GM23338 (cell line): ENCODE data around the gene OR51M1. TPM values are rescaled to one million over a fixed set of nuclear protein-coding genes. Genes with fewer than 3 reads are reported as not detected.

Source experiments
- ATAC-seq: fragments of 200-7000 bp; cut with Tn5 transposase; 3 replicates; pipeline ENCODE4 v1.9.1; 2020
- DNase-seq: peaks from one replicate; pipeline ENCODE4 v3.0.0-alpha.2; 2015; ENCODE audit warnings: low spot score
- H2AFZ ChIP-seq: fragments of 200-600 bp; sonication (generic); 2 replicates; pipeline ENCODE4 v1.8.0; 2016; ENCODE audit warnings: antibody characterized with exemption, mild to moderate bottlenecking, moderate library complexity
- H3F3A ChIP-seq: fragments of 200-600 bp; sonication (generic); replicated peaks from 2 replicates; pipeline ENCODE4 v1.8.0; 2017; ENCODE audit warnings: antibody characterized with exemption, mixed run types, low read depth
- H3K27ac ChIP-seq: fragments of 200-600 bp; sonication (generic); 2 replicates; pipeline ENCODE4 v1.6.1; 2016; ENCODE audit warnings: low read depth
- H3K27me3 ChIP-seq: fragments of 200-600 bp; sonication (generic); 2 replicates; pipeline ENCODE4 v1.8.0; 2016; ENCODE audit warnings: mild to moderate bottlenecking, mixed run types, moderate library complexity; ENCODE audit not compliant: insufficient read depth
- H3K36me3 ChIP-seq: fragments of 200-600 bp; sonication (generic); 2 replicates; pipeline ENCODE4 v1.8.0; 2016; ENCODE audit warnings: mild to moderate bottlenecking; ENCODE audit not compliant: insufficient read depth
- H3K4me1 ChIP-seq: fragments of 200-600 bp; sonication (generic); 2 replicates; pipeline ENCODE4 v1.8.0; 2016; ENCODE audit warnings: mild to moderate bottlenecking, moderate library complexity; ENCODE audit not compliant: insufficient read depth
- H3K4me2 ChIP-seq: fragments of 200-600 bp; sonication (generic); 2 replicates; pipeline ENCODE4 v1.7.1; 2017; ENCODE audit warnings: mixed run types
- H3K4me3 ChIP-seq: fragments of 200-600 bp; sonication (generic); 2 replicates; pipeline ENCODE4 v1.6.1; 2016; ENCODE audit warnings: mixed run types
- H3K79me2 ChIP-seq: fragments of 200-600 bp; sonication (generic); replicated peaks from 2 replicates; pipeline ENCODE4 v1.8.0; 2017; ENCODE audit warnings: mild to moderate bottlenecking; ENCODE audit not compliant: insufficient read depth
- H3K9me2 ChIP-seq: fragments of 200-600 bp; sonication (generic); 2 replicates; pipeline ENCODE4 v1.8.0; 2017; ENCODE audit not compliant: insufficient read depth
- H4K20me1 ChIP-seq: fragments of 200-600 bp; sonication (generic); replicated peaks from 2 replicates; pipeline ENCODE4 v1.8.0; 2017; ENCODE audit warnings: mild to moderate bottlenecking; ENCODE audit not compliant: insufficient read depth
- H3K27ac Mint-ChIP-seq: 2 replicates; pipeline ENCODE4 v1.8.0; 2020; ENCODE audit warnings: inconsistent platforms, mild to moderate bottlenecking, moderate library complexity, mixed read lengths
- H3K27me3 Mint-ChIP-seq: 3 replicates; pipeline ENCODE4 v1.8.0; 2022; ENCODE audit warnings: low read depth, mild to moderate bottlenecking, moderate library complexity, mixed read lengths, inconsistent platforms; ENCODE audit not compliant: insufficient read depth, poor library complexity
- H3K36me3 Mint-ChIP-seq: 3 replicates; pipeline ENCODE4 v1.8.0; 2021; ENCODE audit warnings: low read depth, mild to moderate bottlenecking, inconsistent platforms, moderate library complexity, mixed read lengths
- H3K4me1 Mint-ChIP-seq: 3 replicates; pipeline ENCODE4 v1.8.0; 2020; ENCODE audit warnings: mild to moderate bottlenecking, inconsistent platforms, mixed read lengths
- H3K4me3 Mint-ChIP-seq: 3 replicates; pipeline ENCODE4 v1.8.0; 2021; ENCODE audit warnings: moderate library complexity, mild to moderate bottlenecking, inconsistent platforms, mixed read lengths
- H3K9me3 Mint-ChIP-seq: 3 replicates; pipeline ENCODE4 v1.8.0; 2020; ENCODE audit warnings: moderate library complexity, mild to moderate bottlenecking, inconsistent platforms, mixed read lengths
- CREB1 ChIP-seq: fragments of 250-450 bp; sonication (Bioruptor Pico); IDR thresholded peaks from 2 replicates; pipeline ENCODE4 v1.5.0; 2020; ENCODE audit warnings: low read depth, mild to moderate bottlenecking, moderate library complexity
- CTCF ChIP-seq, 2 experiments: fragments of 200-600 bp in 1 of 2; sonication (generic) in 1 of 2; conservative IDR thresholded peaks; 2 replicates each; pipeline versions ENCODE4 v1.5.1 to v1.6.1; 2016 to 2017; ENCODE audit warnings: antibody characterized with exemption in 2 of 2, low read depth in 2 of 2, mild to moderate bottlenecking in 2 of 2, moderate library complexity in 1 of 2
- ETS1 ChIP-seq: IDR thresholded peaks from 2 replicates; pipeline ENCODE4 v1.6.1; 2016; ENCODE audit warnings: antibody characterized with exemption
- EZH2 ChIP-seq: fragments of 200-600 bp; sonication (generic); IDR thresholded peaks from one replicate; pipeline ENCODE4 v1.8.0; 2017; ENCODE audit warnings: antibody characterized with exemption, mild to moderate bottlenecking, low read depth; ENCODE audit not compliant: unreplicated experiment
- EZH2phosphoT487 ChIP-seq: fragments of 200-600 bp; sonication (generic); IDR thresholded peaks from one replicate; pipeline ENCODE4 v1.8.1; 2018; ENCODE audit warnings: antibody characterized with exemption; ENCODE audit not compliant: unreplicated experiment
- NANOG ChIP-seq: IDR thresholded peaks from 2 replicates; pipeline ENCODE4 v1.6.1; 2016; ENCODE audit warnings: antibody characterized with exemption, borderline replicate concordance
- REST ChIP-seq: IDR thresholded peaks from one replicate; pipeline ENCODE4 v1.6.1; 2018; ENCODE audit warnings: antibody characterized with exemption; ENCODE audit not compliant: unreplicated experiment
- ZNF331 ChIP-seq: fragments of 250-450 bp; sonication (Bioruptor Pico); IDR thresholded peaks from 2 replicates; pipeline ENCODE4 v1.5.0; 2020; ENCODE audit warnings: low read depth, mild to moderate bottlenecking, moderate library complexity
- polyA plus RNA-seq: library from polyadenylated mRNA; unstranded; fragments of >200 nt; fragmentation: Nextera tagmentation; extraction: Ambion mirVana; gene quantifications from 2 replicates; pipeline ENCODE4 v1.2.1, GENCODE V29; 2016
- total RNA-seq: library from RNA; depleted of rRNA; stranded (reverse); fragments of >200 nt; shearing (Covaris generic); gene quantifications from 2 replicates; pipeline ENCODE4 v1.2.3, GENCODE V29; 2014

The OR51M1 gene
- total and polyA plus RNA-seq, 2 experiments from 2014 or later, result 0.03 TPM; not detected in 1

- TF ChIP-seq REST (no peak), CREB1 (CRISPR knock-in tag) (no peak), EZH2 (no peak), CTCF (conservative IDR thresholded peaks at IDR 0.05; ENCODE audit: low read depth in 2 of 2) (no peak), ZNF331 (CRISPR knock-in tag) (no peak)
These were observed 16.1 kb upstream of the OR51M1 start (continued) for GRCh38 chr11:5367448-5368074.

GRCh38 chr11:5368502-5369043, 15.0 kb upstream of the OR51M1 start:
- Histone ChIP-seq H3K79me2 (no peaks in the 10 kb centered on the region), H3K36me3 (no peaks in the 10 kb centered on the region), H3K27ac (no peak overlapping the region), H3K27me3 (no peaks in the 10 kb centered on the region), H3F3A (no peaks in the 10 kb centered on the region), H4K20me1 (no peaks in the 10 kb centered on the region), H3K4me3 (no peak overlapping the region), H3K9me2 (no peaks in the 10 kb centered on the region), H2AFZ (no peak overlapping the region), H3K4me2 (peak overlapping the region; percentile 49; the same call in 1 of the 2 replicates), H3K4me1 (peaks cover 20% of the 10 kb centered on the region)
- ATAC-seq (no peak; the same call in 2 of the 3 replicates), DNase-seq (peak; percentile 68)
- Mint-ChIP-seq H3K27me3 (peaks cover 2% of the 10 kb centered on the region), H3K4me3 (no peak overlapping the region), H3K36me3 (peaks cover 11% of the 10 kb centered on the region), H3K27ac (no peak overlapping the region), H3K4me1 (peaks cover 8% of the 10 kb centered on the region; the same call in 2 of the 3 replicates), H3K9me3 (peaks cover 11% of the 10 kb centered on the region)
- TF ChIP-seq CREB1 (CRISPR knock-in tag) (no peak), ZNF331 (CRISPR knock-in tag) (no peak), NANOG (no peak), ETS1 (no peak), EZH2phosphoT487 (no peak), REST (no peak), EZH2 (no peak), CTCF (conservative IDR thresholded peaks at IDR 0.05; ENCODE audit: low read depth in 2 of 2) (no peak)
